Skeletal muscle satellite cell (primary cell): ENCODE data around the gene MBD5.

Experiments used
- H3K27me3 ChIP-seq: 2 replicates; pipeline ENCODE4 v1.7.0; 2013; ENCODE audit warnings: low read length; ENCODE audit not compliant: control insufficient read depth, insufficient read depth
- H3K36me3 ChIP-seq: 2 replicates; pipeline ENCODE4 v1.7.0; 2013; ENCODE audit warnings: mild to moderate bottlenecking, control low read depth, low read length; ENCODE audit not compliant: insufficient read depth
- H3K4me1 ChIP-seq: 2 replicates; pipeline ENCODE4 v1.7.0; 2013; ENCODE audit warnings: low read length; ENCODE audit not compliant: control insufficient read depth, insufficient read depth
- H3K4me2 ChIP-seq: 2 replicates; pipeline ENCODE4 v1.7.0; 2013; ENCODE audit warnings: mild to moderate bottlenecking, low read length
- H3K4me3 ChIP-seq: 2 replicates; pipeline ENCODE4 v1.7.0; 2013; ENCODE audit warnings: low read length
- H3K9ac ChIP-seq: 2 replicates; pipeline ENCODE4 v1.7.0; 2013; ENCODE audit warnings: mild to moderate bottlenecking, low read depth, low read length, moderate library complexity
- H3K9me3 ChIP-seq: replicated peaks from 2 replicates; pipeline ENCODE4 v1.7.0; 2013; ENCODE audit warnings: mild to moderate bottlenecking, control low read depth, low read length

MBD5 gene

DNA sequence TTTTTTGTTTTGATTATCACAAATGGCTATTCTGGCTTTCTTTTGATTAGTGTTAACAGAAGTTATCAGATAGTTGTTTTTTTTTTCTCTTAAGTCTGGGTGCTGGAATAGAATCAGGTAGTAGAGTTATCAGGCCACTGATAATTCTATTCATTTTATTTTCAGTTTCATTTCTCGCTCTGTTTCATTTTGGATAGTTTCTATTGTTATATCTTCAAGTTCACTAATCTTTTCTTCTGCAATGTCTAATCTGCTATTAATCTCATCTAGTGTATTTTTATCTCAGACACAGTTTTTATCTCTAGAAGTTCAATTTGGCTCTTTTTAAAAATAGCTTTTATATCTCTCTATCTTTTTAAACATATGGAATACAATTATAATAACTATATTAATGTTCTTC, 381.9 kb downstream of the MBD5 start:
- no peak overlapping the region for H3K4me3 ChIP-seq
- H3K4me1 ChIP-seq, result no peaks in the 10 kb centered on the region
- H3K9ac ChIP-seq, result no peak overlapping the region
- H3K27me3 ChIP-seq, result no peaks in the 10 kb centered on the region
- no peaks in the 10 kb centered on the region for H3K36me3 ChIP-seq
- H3K9me3 ChIP-seq, result no peaks in the 10 kb centered on the region
- H3K4me2 ChIP-seq, result no peak overlapping the region

GRCh38 chr2:148410899-148411298, 390.0 kb downstream of the MBD5 start:
- no peak overlapping the region for H3K4me3 ChIP-seq
- H3K9ac ChIP-seq, result no peak overlapping the region
- H3K9me3 ChIP-seq, result peaks cover 6% of the 10 kb centered on the region
- no peaks in the 10 kb centered on the region for H3K4me1 ChIP-seq
- H3K36me3 ChIP-seq, result no peaks in the 10 kb centered on the region
- H3K27me3 ChIP-seq, result no peaks in the 10 kb centered on the region
- no peak overlapping the region for H3K4me2 ChIP-seq

- Histone ChIP-seq H3K9me3 (peaks cover 6% of the 10 kb centered on the region), H3K36me3 (no peaks in the 10 kb centered on the region), H3K4me2 (no peak overlapping the region), H3K4me1 (peaks cover 13% of the 10 kb centered on the region), H3K27me3 (no peaks in the 10 kb centered on the region), H3K9ac (no peak overlapping the region), H3K4me3 (no peak overlapping the region)
Observed at GRCh38 chr2:148416248-148416647, 395.4 kb downstream of the MBD5 start.

DNA sequence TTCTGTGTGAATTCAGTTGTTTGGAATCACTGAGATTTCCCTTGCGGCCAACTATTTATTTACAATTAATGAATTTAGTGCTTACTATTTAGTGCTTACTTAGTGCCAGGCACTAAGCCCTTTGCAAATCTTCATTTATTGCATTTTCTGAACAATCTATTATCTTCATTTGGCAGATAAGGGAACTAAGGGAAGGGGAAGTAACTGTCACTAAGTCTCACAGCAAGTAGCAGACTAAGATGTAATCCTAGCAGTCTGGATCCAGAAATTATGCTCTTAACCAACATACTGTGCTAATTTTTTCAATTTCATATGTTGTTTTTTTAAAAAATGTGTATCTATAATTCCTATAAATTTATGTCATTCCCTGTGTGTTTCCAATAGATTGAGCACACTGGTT, 409.2 kb downstream of the MBD5 start:
- Histone ChIP-seq H3K4me2 (no peak overlapping the region), H3K9me3 (no peaks in the 10 kb centered on the region), H3K4me1 (no peaks in the 10 kb centered on the region), H3K27me3 (no peaks in the 10 kb centered on the region), H3K36me3 (no peaks in the 10 kb centered on the region), H3K4me3 (no peak overlapping the region), H3K9ac (no peak overlapping the region)

- Histone ChIP-seq H3K4me1 (no peaks in the 10 kb centered on the region), H3K4me2 (no peak overlapping the region), H3K4me3 (no peak overlapping the region), H3K36me3 (no peaks in the 10 kb centered on the region), H3K27me3 (no peaks in the 10 kb centered on the region), H3K9ac (no peak overlapping the region), H3K9me3 (no peaks in the 10 kb centered on the region)
Observed at GRCh38 chr2:148447877-148448276, 427.0 kb downstream of the MBD5 start.

- Histone ChIP-seq H3K27me3 (no peaks in the 10 kb centered on the region), H3K36me3 (no peaks in the 10 kb centered on the region), H3K4me2 (no peak overlapping the region), H3K9me3 (no peaks in the 10 kb centered on the region), H3K4me3 (no peak overlapping the region), H3K9ac (no peak overlapping the region), H3K4me1 (no peaks in the 10 kb centered on the region)
Observed at GRCh38 chr2:148450531-148450930, 429.6 kb downstream of the MBD5 start.

DNA sequence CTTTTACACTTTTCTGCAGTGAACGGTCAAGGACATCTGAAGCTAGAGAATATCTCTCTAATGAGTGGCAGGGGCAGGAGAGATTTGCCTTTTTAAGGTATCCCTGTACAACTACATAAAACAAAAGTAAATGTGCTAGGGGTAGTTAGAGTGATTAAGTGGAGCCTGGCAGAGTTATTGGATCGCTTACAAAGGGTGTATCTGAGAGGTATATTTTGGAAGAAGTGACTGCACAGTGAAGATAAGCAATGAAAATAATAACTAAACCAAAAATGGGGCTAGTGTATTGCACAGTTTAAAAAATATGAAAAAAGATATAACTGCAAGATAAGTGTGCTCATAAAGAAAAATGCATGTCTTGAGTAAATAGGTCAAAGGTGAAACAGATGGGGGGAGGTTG, 430.2 kb downstream of the MBD5 start:
- Histone ChIP-seq H3K4me3 (no peak overlapping the region), H3K36me3 (no peaks in the 10 kb centered on the region), H3K9me3 (no peaks in the 10 kb centered on the region), H3K27me3 (no peaks in the 10 kb centered on the region), H3K9ac (no peak overlapping the region), H3K4me2 (no peak overlapping the region), H3K4me1 (no peaks in the 10 kb centered on the region)

- Histone ChIP-seq H3K9ac (no peak overlapping the region), H3K9me3 (no peaks in the 10 kb centered on the region)
Observed at GRCh38 chr2:148455791-148456190, 434.9 kb downstream of the MBD5 start.

DNA sequence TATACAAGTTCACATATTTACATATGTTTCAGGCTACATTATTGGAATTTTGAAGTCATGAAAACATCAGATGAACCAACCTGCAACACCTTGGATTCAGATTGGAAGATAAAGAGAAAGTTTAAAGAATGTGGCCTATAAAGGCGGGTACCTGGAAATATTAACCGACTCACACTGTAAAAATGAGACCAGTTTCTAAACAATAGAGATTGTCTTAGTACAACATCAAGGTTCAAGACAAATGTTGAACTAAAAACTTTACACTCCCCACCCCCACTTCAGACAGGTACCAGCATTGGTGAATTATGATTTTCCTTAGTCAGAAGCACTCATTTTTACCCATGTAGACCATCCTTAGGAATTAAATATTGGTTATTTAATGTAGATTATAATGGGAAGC, 437.3 kb downstream of the MBD5 start:
- H3K4me1 ChIP-seq, result peaks cover 4% of the 10 kb centered on the region
- no peak overlapping the region for H3K4me2 ChIP-seq
- H3K9ac ChIP-seq, result no peak overlapping the region
- H3K9me3 ChIP-seq, result no peaks in the 10 kb centered on the region
- no peaks in the 10 kb centered on the region for H3K27me3 ChIP-seq
- H3K4me3 ChIP-seq, result no peak overlapping the region
- H3K36me3 ChIP-seq, result no peaks in the 10 kb centered on the region

More at GRCh38 chr2:148455791-148456190, 434.9 kb downstream of the MBD5 start:
- no peak overlapping the region for H3K4me2 ChIP-seq
- H3K4me1 ChIP-seq, result peaks cover 4% of the 10 kb centered on the region
- H3K36me3 ChIP-seq, result no peaks in the 10 kb centered on the region
- H3K4me3 ChIP-seq, result no peak overlapping the region
- no peaks in the 10 kb centered on the region for H3K27me3 ChIP-seq

GRCh38 chr2:148459377-148459778, 438.5 kb downstream of the MBD5 start:
- no peaks in the 10 kb centered on the region for H3K9me3 ChIP-seq
- no peak overlapping the region for H3K9ac ChIP-seq
- H3K4me2 ChIP-seq, result no peak overlapping the region
- no peaks in the 10 kb centered on the region for H3K27me3 ChIP-seq
- peaks cover 4% of the 10 kb centered on the region for H3K4me1 ChIP-seq
- H3K36me3 ChIP-seq, result no peaks in the 10 kb centered on the region
- no peak overlapping the region for H3K4me3 ChIP-seq

GRCh38 chr2:148461876-148462275, 441.0 kb downstream of the MBD5 start:
- H3K4me1 ChIP-seq, result peaks cover 4% of the 10 kb centered on the region
- no peak overlapping the region for H3K4me2 ChIP-seq
- H3K36me3 ChIP-seq, result no peaks in the 10 kb centered on the region
- no peak overlapping the region for H3K9ac ChIP-seq
- no peak overlapping the region for H3K4me3 ChIP-seq
- no peaks in the 10 kb centered on the region for H3K9me3 ChIP-seq
- no peaks in the 10 kb centered on the region for H3K27me3 ChIP-seq

DNA sequence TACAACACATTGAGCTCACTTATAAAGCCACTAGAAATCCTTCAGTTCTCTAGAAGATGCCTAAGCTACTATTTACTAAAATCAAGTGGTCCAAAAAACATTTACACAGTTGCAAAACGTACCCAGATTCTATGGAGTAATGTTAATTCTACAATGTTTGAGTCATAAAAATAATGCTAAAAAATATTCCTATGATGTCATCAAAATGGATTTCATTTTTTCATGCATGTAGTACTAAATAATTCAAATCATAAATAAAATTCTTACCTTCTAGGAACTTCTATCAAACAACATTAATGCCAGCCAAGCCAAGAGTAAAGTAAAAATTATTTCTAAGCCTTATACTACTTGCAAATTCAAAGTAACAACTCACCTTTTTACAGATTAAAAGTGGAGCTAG, 454.7 kb downstream of the MBD5 start:
- Histone ChIP-seq H3K27me3 (no peaks in the 10 kb centered on the region), H3K9me3 (no peaks in the 10 kb centered on the region), H3K9ac (no peak overlapping the region), H3K4me3 (no peak overlapping the region), H3K4me1 (no peaks in the 10 kb centered on the region), H3K36me3 (no peaks in the 10 kb centered on the region), H3K4me2 (no peak overlapping the region)
